NCI-H2029 (cell line): ENCODE data around the gene DPP9.
A peak's percentile ranks its signal among the peaks of the same experiment; 100 is the strongest.

ENCODE experiments used
- DNase-seq: peaks from one replicate; lab custom pipeline; 2025; lab: John Stamatoyannopoulos, UW

Gene DPP9

DNA sequence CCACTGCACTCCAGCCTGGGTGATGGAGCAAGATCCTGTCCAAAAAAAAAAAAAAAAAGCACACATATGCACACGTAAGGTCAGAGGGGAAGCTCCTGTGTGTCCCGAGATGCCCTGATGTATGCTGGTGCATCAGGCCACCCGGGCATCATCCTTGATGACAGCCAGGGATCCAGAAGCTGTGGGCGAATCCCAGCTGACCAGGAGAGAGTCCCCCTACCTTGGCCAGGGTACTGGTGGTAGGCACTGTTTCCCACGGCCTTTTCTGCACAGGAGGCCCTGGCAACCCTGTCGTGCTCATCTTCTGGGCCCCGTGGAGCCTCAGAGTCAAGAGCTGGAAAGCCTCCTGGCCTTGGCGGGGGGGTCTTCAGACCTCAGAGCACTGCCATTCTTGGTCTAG lies 67.5 kb downstream of the DPP9 start:
- DNase-seq: no peak

DNA sequence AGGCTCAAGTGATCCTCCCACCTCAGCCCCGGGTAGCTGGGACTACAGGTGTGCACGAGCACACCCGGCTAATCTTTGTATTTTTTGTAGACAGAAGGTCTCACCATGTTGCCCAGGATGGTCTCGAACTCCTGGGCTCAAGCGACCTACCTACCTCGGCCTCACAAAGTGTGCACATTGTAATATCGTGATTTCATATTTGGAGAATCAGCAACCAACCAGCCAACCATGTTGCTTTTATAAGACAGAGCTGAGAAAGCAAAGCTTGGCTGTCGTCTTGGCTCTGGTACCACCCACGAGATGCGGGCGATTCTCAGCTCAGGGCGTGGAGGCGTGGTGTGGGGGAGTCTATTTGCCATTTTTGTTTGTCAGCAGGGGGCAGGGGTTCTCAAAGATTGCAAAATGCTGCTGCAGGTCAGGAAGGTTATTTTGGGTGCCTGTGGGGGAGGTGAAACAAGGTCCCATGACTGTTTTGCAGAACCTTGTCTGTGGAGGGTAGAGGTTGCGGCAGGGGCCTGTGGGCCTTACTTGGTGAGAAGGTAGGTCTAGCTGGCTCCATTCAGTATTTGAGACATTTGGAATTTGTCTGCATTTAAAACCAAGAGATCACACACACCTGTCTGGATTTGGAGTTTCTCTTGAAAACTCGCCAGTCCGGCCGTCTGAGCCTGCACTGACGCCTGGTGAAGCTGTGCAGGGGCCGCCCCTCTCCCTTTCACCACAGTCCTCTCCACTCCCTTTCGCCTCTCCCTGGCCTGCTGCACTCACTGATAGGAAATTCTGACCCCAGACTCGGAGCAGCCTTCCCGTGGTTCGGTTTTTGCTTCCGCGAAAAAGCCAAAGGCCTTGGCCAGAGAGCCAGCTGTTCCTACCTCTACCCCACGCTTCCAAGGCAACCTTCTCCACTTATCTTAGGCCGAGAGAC lies 68.9 kb downstream of the DPP9 start:
- DNase-seq: no peak

DNA sequence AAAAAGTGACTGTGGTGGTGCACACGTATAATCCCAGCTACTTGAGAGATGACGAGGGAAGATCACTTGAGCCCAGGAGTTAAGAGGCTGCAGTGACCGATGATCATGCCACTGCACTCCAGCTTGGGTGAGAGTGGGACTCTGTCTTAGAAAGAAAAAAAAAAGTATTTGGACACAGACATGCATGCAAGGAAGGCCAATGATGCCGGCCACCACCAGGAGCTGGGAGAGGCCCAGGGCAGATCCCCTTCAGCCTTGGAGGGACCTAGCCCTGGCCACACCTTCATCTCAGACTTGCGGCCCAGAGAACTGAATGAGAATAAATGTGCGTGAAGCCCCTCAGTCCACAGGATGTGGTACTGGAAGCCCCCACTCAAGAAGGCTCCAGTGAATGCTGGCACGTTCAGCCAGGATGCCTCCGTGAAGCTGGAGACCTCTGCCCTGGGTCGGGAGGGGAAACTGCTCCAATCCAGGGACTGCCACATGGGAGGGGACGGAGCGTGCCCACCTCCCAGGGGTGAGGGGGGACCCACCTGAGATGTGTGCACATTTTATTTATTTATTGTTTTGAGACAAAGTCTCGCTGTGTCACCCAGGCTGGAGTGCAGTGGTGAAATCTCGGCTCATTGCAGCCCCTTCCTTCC lies 69.7 kb downstream of the DPP9 start:
- DNase-seq: no peak

DNA sequence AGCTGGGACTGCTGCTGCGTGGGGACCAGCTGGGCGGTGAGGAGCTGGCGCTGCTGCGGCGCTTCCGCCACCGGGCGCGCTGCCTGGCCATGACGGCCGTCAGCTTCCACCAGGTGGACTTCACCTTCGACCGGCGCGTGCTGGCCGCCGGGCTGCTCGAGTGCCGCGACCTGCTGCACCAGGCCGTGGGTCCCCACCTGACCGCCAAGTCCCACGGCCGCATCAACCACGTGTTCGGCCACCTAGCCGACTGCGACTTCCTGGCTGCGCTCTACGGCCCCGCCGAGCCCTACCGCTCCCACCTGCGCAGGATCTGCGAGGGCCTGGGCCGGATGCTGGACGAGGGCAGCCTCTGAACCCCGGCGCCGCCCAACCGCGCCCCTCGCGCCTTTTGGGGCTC lies 71.6 kb downstream of the DPP9 start:
- no peak for DNase-seq

DNA sequence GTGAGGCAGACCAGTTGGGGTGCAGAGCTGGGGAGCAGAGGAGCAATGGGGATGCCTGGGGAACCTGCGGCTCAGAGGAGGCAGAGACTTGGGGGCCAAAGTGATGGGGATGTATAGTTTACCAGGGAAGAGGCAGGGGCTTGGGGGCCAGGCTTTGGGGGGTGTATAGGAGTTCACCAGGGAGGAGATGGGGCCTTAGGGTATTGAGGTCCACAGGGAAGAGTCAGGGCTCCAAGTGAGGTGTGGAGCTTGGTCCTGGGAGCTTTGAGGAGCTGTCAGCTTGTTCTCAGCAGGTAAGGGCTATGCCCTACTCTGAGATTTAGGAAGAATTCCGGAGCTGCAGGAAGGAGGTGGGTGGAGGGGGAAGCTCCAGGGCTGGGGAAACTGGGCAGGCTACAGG lies 73.5 kb downstream of the DPP9 start:
- DNase-seq: no peak

DNA sequence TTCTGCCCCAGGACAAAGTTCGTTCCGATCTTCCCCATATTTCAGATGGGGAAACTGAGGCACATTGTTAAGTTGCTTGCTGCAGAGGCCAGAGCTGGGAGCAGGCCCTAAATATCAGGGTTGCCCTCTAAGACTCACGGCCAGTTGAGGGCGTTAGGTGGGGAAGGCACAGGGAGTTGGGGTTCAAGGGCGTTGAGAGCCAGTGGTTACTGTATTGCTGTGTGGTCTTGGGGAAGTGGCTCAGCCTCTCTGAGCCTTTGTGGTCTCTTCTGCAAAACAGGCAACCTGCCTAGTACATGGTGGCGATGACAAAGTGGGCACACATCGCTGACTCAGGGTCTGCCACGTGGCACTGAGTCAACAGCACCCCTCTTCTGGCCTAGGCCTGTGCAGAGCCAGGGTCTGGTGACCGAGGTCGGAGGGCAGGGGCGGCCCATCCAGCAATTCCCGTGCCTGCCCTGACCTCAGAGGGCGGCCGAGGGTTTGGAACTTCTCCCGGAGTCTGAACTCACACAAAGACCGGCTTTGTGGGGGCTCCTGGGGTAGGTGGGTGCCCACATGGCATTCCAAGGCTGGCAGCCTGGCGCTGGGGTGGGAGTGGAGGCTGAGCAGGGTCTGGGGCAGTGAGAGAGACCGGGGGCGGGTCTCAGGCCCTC lies 74.1 kb downstream of the DPP9 start:
- DNase-seq: no peak

DNA sequence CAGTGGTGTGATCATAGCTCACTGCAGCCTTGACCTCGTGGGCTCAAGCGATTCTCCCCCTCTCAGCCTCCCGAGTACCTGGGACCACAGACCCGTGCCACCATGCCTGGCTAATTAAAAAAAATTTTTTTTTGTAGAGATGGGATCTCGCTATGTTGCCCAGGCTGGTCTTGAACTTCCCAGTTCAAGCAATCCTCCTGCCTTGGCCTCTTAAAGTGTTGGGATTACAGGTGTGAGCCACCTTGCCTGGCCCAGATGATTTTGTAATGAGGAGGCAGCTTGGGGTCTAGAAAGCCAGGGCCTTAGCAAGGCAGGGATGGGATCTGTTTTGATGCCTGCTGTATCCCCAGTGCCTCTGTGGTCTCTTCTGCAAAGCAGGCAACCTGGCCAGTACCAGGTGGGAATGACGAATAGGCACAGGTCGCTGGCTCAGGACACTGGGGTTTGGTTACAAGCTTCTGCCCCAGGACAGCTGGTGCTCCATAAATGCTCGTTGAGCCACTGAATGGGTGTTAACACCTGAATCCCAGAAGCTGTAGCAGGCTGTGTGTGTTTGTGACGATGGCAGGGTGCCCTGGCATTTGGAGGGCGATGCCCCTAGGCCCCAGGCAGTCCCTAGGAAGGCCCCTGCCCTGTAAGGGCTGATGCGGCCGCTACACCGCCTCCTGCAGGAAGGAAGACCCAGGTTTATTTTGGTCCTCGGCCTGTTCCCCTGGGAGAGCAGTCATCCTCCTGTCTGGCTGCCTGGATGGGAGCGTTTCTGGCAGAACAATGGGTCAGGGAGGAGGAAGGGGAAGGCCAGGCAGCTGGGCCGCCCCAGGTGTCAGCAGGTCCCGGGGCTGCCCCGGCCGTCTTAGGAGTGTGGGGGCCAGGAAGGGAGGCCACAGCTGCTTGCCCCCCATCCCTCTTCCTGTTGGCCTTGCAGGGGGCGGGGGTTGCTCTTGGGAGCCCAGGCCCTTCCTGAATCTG lies 75.7 kb downstream of the DPP9 start:
- no peak for DNase-seq

DNA sequence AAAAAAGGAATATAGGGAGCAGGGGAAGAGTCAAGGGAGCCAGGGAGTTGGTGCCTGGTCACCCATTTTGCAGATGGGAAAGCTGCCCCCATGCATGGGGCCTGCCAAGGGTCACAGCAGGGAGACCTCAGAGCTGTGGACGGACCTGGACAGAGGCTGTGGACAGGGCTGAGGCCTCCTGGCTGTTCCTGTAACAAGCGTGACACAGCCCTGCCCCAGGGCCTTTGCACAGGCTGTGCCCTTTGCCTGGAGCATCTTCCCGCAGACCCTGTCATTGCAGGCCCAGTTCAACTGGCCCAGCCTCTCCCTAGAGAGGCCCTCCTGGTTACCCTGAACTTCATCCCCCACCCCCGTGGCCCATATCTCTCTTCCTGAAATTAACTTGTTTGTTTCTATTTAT lies 77.9 kb downstream of the DPP9 start:
- no peak for DNase-seq

DNA sequence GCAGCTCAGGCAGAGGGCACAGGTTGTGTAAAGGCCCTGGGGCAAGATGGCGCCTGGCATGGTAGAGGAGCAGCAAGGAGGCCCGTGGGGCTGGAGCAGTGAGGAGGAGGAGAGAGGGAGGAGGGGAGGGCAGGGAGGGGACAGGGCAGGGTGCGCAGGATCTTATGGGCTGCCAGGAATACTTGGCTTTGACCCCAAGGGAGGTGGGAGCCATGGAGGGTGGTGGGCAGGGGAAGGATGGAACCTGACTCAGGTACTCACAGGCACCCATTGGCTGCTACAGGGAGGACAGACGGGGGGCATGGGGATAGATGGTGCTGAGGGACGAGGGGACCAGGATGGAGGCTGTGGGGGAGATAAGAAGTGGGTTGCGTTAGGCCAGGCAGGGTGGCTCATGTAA lies 81.0 kb downstream of the DPP9 start:
- no peak for DNase-seq

DNA sequence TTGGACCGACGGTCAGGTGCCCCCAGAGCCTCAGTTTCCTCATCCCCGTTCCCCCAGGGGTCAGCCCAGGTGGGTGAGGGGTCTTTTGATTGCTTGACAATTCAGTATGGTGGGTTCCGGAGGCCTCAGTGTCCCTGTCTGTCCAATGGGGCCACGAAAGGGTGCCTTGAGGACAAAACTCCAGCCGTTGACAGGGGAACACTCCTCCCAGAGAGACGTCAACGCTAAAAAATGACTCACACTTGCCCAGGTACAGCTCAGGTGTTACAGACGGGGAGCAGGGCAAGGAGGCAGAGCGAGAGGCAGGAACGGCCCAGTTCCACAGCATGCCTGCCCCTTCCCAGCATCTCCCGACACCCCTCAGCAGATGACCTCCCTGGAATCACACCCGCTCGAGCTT lies 82.5 kb downstream of the DPP9 start:
- DNase-seq: no peak

DNA sequence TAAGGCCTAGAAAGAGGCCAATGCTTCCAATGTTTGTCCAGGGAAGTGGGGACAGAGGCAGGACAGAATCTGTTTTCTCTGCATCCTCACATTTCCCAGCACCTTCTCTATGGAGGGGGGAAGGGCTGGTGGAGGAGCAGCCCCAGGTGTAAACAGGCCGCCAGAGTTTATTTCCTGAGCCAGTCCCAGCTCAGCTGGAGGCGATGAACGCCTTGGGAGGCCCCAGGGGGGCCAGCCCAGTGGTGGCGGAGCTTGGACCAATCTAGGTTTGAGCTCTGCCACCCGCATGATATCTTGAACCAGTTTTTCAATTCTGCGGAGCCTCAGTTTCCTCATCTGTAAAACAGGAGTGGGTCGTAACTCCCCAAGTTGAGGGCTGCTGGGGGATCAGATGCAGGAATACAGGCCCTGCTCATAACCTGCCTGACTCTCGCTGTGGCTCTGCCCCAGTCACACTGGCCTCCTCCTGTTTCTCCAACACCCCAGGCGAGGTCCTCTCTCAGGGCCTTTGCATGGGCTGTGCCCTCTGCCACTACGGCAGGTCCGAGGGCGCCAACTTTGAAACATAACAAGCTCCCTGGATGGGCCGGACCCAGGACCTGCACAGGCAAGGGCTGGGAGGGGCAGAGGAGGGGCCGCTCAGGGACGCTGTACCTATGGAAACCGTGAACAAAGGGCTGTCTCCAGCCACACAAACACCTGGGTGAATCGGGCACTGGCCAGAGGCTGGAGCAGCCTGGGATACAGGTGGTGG lies 83.2 kb downstream of the DPP9 start:
- no peak for DNase-seq

DNA sequence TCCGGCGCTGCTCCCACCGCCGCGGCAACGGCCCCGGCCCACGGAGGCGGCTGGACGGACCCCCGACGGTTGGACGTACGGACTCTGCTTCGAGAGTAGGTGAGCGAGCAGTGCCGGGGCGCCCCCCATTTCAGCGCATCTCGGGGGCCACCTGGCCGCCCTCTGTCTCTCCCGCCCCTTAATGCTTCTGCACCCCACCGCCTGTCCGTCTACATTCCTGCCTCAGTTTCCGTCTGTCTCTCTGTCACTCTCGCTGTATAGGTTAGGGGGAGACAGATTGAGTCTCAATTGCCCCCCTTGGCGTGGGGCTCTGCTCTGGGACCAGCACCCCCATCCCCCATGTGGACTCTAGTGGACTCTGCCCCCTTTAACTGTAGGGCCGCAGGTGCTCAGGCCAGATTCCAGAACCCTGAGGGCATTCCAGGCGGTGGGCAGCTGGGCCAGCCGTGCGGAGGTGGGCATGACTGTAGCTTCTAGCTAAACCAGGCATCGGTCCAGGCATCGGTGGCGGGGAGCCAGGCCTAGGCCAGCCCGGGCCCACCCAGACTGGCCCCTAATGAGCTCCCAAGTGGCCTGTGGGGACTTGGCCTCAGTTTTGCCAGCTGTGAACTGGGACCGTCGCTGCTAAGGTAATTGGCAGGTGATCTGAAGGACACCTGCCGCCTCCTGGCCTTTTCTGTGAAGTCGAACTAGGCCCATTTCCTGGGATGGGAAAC lies 84.0 kb downstream of the DPP9 start:
- no peak for DNase-seq

DNA sequence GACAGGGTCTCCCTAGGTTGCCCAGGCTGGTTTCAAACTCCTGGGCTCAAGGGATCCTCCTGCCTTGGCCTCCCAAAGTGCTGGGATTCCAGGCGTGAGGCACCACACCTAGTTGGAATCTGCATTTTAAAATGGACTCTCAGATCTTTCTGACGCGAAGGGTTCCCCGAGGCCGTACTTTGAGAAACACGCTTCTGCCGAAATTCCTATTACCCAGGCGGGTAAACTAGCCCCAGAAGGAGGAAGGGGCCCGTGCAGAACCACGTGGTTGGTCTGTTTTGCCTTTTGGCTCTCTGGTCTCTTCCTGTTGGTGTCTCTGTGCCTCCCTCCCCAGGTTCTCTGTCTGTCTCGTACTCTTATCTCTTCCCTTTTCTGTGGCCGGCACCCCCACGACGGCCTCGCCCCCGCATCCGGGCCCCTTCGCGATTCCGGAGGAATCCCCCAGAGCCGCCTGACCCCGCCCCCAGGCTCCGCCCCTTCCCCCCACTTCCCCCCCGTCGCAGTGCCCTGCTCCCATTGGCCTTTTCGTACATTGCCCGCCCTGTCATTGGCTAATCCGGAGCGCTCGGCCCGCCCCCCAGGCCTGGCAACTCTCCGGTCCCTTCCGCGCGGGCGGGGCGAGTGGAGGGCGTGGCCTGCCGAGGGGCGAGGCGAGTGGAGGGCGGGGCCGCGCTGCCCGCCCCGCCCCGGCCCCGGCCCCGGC lies 84.7 kb downstream of the DPP9 start, which contains the start of gene TNFAIP8L1:
TSS of gene TNFAIP8L1 (plus strand) at position 689 of the 703 bp plus-strand sequence. CDS start 12,354 bp downstream, outside the sequence.
- DNase-seq: peak; percentile 93

DNA sequence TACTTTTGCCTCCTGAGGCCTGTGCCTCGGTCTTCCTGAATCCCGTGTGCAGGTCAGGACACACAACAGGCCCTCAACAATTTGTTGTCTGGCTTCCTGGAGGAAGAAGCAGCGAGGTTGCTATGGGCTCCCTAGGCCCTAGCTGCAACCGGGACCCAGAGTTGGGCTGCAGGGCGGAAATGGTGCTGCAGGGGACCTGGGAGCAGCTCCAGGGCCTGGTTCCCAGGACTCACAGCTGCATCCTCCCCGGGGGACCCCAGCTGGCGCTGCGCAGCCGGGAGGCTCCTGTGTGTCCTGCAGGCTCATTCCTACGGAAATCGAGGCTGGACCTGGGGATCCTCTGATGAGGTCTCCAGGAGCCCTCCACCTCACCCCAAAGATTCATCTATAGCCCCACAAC lies 85.3 kb downstream of the DPP9 start:
- no peak for DNase-seq

DNA sequence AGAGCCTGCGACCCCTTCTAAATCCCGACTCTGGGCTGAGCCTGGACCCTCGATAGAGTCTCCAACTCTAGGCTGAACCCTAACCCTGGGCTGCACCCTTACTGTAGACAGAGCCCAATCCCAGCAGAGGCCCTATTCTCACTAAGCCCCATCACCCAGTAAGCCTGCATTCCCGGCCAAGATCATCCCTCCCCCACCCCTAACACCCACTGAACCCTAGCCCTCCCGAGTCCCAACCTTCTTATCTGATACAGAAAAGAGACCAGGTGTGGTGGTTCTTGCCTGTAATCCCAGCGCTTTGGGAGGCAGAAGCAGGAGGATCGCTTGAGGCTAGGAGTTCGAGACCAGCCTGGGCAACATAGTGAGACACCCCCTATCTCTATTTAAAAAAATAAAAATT lies 86.9 kb downstream of the DPP9 start:
- DNase-seq: no peak

DNA sequence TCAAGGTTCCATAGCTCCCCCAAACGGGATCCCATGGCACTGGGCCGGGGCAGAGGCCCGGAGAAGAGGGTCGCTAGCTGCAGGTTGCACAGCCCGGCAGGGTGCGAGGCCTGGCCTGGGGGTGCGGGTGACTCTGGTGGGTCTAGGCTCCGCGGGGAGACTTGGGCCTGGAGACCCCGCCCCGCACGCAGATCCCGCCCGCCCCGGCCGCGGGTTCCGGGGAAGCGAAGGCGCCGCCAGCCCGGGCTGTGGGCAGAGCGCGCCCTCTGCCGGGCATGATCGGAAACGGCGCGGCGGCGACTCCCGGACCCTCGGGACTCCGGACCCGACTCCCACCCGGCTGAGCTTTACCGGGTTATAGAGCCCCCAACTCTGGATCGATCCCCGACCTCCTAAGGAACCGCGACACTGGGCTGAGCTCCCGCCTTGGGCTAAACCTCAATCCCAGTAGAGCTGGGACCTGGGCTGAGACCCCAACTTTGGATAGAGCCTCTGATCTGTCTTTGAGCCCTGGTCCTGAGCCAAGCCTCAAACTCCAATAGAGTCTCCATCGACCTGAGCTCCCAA lies 87.4 kb downstream of the DPP9 start:
- peak; percentile 23 for DNase-seq

DNA sequence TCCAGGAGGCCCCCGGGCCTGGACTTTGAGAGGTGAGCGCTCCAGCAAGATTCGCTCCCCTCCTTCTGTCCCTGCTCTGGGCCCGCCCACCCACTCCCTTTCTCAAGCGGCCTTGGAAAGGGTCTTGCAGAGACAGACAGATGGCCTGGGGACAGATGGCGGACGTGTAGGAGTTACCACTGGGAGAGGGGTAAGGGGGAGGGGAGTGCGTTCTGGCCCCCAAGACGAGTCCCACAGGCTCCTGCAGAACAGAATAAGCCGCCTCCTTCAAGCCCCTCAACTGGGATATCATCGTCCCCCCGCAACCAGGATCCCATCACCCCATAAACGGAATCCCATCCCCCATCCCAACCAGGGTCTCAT lies 87.9 kb downstream of the DPP9 start:
- DNase-seq: no peak

DNA sequence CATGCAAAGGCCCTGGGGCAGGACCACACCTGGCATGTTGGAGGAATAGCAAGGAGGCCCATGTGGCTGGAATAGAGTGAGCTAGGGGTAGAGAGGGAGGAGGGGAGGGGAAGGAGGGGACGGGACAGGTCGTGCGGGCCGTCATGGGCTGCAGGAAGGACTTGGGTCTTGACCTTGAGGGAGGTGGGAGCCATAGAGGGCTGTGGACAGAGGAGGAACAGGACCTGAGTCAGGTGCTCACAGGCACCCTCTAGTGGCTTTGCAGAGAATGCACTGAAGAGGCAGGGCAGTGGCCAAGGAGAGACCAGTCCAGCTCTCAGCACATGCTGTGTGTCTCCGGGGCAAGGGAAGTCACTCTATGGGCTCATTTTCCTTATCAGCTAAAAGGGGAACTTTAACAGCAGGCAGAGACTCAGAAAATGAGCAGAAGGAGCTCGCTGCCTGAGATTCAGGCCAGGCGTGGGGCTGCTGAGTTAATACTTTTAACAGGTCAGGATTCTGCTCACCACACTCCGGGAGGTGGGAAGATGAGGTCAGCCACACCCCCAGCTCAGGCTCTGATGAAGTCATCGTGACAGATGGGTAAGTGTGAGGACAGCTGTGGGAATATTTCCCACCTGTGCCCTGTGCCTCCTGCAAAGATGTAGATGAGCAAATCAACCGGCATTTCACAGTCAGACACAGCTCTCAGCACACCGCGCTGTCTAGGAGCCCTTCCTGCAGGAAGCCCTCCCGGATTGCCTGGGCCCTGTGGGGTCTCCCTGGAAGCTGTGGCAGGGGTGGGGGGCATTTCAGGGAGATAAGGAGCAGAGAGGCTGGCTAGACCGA lies 90.3 kb downstream of the DPP9 start:
- DNase-seq: no peak
